HG02938 (cell line): ENCODE results near the gene TOM1.

Experiments used
- ATAC-seq: cut with Tn5 transposase; IDR thresholded peaks from one replicate; pipeline ENCODE4 v1.9.1; 2021; ENCODE audit warnings: mild to moderate bottlenecking, moderate library complexity; ENCODE audit not compliant: unreplicated experiment

Gene TOM1

DNA sequence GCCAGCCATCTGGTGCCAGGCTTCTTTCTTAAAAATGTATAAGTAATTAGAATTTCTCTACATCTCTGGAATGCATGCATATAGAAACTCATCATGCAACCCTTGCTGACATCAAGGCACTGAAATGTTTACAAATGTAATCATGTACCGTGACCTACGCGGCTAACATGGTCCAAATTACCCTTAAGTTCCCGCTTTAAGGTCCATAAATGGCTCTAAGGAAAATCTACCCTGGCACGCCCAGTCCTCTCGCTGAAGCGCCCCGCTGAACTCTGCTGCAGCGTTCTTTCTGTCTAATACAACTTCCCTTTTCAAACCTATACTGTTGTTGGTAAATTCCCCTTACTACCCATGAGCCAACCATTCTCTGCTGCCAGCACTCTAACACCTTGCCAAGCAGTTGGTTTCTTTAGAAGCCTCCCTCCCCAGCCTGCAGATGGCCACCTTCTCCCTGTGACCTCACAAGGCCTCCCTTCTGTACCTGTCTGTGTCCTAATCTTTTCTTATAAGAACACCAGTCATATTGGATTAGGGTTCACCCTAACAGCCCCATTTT, 67.7 kb downstream of the TOM1 start:
- no peak for ATAC-seq

DNA sequence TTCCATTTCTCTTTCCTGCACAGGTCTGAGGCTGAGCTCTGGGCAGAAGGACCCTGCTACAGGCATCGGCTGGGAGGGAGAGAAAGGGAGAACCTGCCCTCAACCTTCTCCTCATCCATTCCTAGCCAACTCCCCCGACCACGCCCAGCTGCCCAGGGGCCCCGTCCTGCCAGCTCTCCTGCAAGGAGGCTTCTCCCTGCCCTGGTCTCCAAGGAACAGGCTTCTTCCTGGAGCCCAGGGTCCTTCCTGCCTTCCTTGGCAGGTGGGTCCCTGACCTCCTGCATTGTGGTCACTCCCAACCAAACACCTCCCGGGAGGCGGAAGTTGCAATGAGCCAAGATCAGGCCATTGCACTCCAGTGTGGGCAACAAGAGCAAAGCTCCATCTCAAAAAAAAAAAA, 68.7 kb downstream of the TOM1 start:
- no peak for ATAC-seq

GRCh38 chr22:35369996-35370395, 70.3 kb downstream of the TOM1 start:
- no peak for ATAC-seq

DNA sequence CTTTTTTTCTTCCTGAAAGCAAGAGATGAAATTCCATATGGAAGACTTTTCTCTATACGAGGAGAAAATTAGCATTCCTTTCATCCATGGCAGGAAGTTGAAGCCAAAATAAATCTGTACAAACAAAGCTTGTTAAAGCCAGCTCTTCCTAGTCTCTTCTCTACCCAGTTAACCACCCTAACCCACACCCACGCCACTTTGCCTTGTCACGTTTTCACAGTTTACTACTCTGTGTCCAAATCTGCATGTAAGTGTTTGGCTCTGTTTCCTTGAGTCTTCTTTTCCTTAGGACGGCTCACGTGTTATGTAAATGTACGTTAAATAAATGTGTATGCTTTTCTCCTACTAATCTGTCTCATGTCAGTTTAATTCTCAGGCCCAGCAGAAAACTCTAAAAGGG, 74.1 kb downstream of the TOM1 start:
- ATAC-seq: no peak

GRCh38 chr22:35375031-35375430, 75.3 kb downstream of the TOM1 start:
- no peak for ATAC-seq

DNA sequence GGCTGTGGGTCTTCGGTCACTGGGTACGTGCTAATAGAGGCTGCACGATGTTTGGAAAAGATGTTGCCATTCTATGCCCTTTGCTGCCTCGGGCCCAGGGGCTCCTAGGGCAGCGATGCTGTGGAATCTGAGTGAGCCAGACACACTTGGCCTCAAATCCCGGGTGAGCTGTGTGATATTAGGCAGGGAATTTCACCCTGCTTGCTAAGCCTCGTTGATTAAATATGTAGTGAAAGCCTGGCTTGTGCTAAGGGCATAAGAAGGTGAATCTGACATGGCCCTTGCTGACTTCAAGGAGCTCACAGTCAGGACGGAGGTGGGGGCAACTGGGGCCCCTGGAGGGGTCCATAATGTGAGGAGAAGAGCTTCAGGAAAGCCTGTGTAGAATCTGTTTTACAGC, 75.8 kb downstream of the TOM1 start:
- ATAC-seq: no peak

GRCh38 chr22:35376728-35377472, 77.2 kb downstream of the TOM1 start:
- peak; percentile 72 for ATAC-seq

DNA sequence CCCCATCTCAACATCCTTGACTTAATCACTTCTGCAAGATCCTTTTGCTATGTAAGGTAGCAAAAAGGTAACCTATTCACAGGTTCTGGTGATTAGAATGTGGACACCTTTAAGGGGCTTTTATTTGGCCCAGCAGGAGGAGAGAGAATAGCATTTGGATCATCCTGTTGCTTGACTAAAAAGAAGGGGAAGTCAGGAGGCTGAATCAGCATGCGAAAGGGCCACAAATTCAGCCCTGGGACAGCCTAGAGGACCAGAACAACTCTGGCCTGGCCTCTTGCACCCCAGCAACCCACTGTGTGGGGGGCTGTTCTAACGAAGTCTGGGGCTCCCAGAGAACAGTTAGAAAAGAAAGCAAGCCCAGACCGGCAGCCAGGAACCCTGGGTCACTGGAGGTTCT, 78.0 kb downstream of the TOM1 start:
- ATAC-seq: no peak

DNA sequence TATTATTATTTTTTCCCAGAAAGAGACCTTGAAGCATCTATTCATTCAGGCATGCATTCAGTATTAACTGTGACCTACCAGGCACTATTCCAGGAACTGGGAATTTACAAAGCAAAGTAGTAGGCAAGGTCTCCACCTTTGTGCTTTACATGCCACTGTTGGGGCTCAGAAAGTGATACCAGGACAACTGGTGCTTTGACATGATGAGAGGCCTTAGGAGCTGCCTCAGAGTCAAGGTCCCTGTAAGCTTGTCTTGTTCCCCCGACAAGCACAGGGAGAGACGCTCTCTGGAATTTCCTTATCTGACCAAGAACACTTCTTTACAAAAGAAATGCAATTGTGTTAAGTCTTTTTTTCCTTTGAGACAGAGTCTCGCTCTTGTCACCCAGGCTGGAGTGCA, 78.9 kb downstream of the TOM1 start:
- no peak for ATAC-seq

- ATAC-seq: no peak
These were observed 79.7 kb downstream of the TOM1 start for GRCh38 chr22:35379146-35379993.

GRCh38 chr22:35380013-35380412, 80.3 kb downstream of the TOM1 start:
- no peak for ATAC-seq

DNA sequence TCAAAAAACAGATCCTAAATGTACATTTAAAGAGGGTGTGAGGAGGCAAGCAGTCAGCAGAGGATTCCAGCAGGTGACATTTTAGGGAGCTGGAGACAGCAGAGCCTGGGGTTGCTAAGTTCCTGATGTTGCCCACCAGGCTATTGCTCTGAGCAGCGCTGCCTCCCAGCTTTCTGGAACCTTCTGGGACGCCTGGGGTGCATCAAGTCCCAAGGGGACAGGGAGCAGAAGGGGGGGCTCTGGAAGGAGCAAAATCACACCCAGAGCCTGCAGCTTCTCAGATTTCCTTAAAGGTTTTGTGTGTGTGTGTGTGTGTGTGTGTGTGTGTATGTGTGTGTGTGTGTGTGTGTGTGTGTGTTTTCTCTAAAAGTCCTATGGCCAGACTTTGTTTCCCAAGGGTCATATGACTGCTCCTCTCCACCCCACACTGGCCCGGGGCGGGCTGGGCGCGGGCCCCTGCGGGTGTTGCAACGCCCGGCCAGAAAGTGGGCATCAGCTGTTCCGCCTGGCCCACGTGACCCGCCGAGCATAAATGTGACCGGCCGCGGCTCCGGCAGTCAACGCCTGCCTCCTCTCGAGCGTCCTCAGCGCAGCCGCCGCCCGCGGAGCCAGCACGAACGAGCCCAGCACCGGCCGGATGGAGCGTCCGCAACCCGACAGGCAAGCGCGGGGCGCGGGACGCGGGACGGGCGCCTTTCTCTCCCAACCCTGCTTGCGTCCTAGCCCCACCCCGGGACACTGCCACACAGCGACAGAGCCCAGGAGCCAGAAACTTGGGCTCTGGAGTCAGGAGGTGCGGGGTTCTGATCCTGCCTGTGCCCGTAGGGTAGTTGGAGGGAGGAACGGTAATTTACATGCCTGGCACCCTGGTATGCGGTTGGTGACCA, 81.1 kb downstream of the TOM1 start, which contains the start of gene HMOX1:
Gene HMOX1 (plus strand): TSS at position 560 of the 887 bp plus-strand sequence. CDS start 78 bp downstream, at position 638.
- ATAC-seq: peak; percentile 43

DNA sequence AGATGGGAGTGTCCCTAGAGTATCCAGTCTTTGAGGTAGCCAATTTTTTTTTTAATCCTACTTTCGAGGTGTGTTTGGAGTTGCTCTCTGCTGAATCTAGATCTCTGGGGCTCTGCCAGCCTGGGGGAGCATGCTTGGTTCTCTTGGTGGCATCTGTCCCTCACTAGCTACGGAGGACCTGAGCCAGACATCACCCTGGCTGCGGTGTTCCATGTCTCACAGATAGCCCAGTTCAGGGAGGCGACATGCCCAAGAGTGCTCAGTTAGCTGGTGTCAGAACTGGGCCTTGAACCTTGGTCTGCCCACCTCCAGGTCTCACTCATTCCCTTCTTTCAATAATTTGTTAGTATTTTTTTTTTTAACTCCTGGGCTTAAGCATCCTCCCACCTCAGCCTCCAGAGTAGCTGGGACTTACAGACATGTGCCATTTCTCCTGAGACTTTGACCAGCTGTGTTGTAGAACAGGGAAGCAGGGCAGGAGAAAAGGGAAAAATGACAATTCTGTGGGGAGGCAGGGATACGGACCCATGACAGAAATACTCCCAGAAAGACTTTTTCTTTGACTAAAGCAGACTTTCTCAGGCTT, 81.8 kb downstream of the TOM1 start:
- ATAC-seq: no peak

GRCh38 chr22:35383679-35384071, 84.0 kb downstream of the TOM1 start:
- ATAC-seq: no peak

DNA sequence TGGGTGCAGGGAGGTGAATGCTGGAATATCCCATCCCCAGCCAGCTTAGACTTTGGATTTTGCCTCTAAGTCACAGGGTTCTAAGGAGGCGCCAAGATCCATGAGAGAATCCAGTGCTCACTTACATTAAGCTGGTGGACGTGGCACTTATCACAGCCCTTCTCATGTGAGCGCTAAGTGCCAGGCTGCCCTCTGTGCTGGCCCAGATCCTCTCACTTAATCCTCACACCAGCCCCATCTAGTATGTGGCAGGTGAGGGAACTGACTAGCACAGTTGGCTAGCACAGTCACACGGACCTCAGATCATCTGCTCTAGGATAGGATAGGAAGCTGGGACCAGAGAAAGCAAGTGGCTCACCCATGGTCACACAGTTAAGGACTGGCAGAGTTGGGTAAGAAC, 84.8 kb downstream of the TOM1 start:
- ATAC-seq: no peak

DNA sequence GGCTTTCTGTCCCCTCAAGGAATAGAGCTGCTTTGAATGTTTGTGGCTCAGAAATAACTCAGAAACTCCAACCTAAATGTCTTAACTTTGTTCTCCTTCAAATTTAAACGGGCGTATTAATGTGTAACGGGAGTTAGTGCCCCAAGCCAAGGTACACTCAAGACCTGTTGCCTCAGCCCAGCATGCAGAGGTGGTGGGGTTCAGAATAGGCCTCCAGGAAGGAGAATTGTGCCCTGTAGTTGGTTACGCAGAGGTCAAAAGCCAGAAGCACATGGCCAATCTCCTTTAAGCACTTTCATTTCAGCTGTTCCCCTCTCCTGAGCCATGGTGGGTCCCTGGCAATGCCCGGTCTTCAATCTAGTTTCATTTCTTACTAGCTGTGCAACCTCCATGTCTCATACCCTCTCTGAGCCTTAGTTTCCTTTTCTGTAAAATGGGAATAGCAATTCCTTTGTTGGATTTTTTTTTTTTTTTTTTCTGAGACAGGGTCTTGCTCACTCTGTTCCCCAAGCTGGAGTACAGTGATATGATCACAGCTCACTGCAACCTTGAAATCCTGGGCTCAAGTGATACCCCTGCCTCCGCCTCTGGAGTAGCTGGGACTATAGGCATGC, 85.4 kb downstream of the TOM1 start:
- ATAC-seq: no peak

DNA sequence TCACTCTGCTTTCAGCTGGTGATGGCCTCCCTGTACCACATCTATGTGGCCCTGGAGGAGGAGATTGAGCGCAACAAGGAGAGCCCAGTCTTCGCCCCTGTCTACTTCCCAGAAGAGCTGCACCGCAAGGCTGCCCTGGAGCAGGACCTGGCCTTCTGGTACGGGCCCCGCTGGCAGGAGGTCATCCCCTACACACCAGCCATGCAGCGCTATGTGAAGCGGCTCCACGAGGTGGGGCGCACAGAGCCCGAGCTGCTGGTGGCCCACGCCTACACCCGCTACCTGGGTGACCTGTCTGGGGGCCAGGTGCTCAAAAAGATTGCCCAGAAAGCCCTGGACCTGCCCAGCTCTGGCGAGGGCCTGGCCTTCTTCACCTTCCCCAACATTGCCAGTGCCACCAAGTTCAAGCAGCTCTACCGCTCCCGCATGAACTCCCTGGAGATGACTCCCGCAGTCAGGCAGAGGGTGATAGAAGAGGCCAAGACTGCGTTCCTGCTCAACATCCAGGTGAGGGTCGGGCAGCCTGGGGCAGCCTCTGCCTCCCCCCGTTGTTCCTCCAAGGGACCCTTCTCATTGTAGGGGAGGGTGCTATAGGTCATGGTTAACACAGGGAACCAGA, 87.1 kb downstream of the TOM1 start:
- ATAC-seq: no peak

- ATAC-seq: no peak
These were observed 91.2 kb downstream of the TOM1 start for GRCh38 chr22:35390933-35391332.

DNA sequence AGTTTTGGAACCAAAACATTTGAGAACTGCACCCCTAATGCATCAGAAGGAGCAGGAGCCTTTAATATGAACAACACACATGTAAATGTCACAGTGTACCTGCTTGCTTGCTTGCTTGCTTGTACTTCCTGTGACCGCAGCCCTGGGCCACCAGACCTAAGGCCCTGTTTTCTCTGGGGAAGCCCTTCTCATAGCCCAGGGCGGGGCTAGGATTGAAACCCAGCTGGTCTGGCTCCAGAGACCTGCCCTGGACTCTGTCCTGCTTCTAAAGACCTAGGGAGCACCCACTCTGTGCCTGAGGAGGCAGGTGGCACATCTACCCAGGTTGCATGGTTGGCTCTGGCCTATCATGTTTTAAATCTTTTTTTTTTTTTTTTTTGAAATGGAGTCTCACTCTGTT, 92.7 kb downstream of the TOM1 start:
- ATAC-seq: no peak
